Spleen (tissue), 7 donors: Measurements from ENCODE around the gene TBPL1.

ENCODE experiments used
- POLR2A ChIP-seq, 3 donors: fragments of 450-650 bp; IDR thresholded peaks; one replicate each; pipeline ENCODE4 v1.5.1; 2017; ENCODE audit warnings: antibody characterized with exemption in 3 of 3, mild to moderate bottlenecking in 1 of 3
- POLR2AphosphoS5 ChIP-seq, 3 donors: sonication (generic); formaldehyde crosslinking; IDR thresholded peaks; one replicate each; pipeline ENCODE4 v1.5.1; 2017; ENCODE audit warnings: antibody characterized with exemption in 3 of 3
- TF ChIP-seq, protein P1 (sequence below), 11 experiments: fragments of 200-600 bp in 7 of 11; fragments of 450-650 bp in 4 of 11; sonication (generic) in 4 of 11; IDR thresholded peaks in 8 of 11; conservative IDR thresholded peaks in 3 of 11; 1 replicate in 7 of 11; 2 replicates in 4 of 11; pipeline versions ENCODE4 v1.4.0 to v1.8.0; 2016 to 2021; ENCODE audit warnings: antibody characterized with exemption in 11 of 11, inconsistent platforms in 4 of 11, mild to moderate bottlenecking in 1 of 11
- donor health status: DM: no; HTN: no; CAD: no; lungs with moderate emphysema.
- donor health status: DM: no; HTN: no; CAD: no.
- donor health status: DM: no; HTN: no; CAD: no.

GRCh38 chr6:133973109-133973971 lies 20.3 kb downstream of the TBPL1 start:
- TF ChIP-seq, protein P1, sequence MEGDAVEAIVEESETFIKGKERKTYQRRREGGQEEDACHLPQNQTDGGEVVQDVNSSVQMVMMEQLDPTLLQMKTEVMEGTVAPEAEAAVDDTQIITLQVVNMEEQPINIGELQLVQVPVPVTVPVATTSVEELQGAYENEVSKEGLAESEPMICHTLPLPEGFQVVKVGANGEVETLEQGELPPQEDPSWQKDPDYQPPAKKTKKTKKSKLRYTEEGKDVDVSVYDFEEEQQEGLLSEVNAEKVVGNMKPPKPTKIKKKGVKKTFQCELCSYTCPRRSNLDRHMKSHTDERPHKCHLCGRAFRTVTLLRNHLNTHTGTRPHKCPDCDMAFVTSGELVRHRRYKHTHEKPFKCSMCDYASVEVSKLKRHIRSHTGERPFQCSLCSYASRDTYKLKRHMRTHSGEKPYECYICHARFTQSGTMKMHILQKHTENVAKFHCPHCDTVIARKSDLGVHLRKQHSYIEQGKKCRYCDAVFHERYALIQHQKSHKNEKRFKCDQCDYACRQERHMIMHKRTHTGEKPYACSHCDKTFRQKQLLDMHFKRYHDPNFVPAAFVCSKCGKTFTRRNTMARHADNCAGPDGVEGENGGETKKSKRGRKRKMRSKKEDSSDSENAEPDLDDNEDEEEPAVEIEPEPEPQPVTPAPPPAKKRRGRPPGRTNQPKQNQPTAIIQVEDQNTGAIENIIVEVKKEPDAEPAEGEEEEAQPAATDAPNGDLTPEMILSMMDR (IDR thresholded peaks at IDR 0.05 in 8 of 11, conservative IDR thresholded peaks at IDR 0.05 in 3 of 11) = peak; percentile 33 to 80 (median 74)
- TF ChIP-seq POLR2A (IDR thresholded peaks at IDR 0.05) (no peak), POLR2AphosphoS5 (IDR thresholded peaks at IDR 0.05) (no peak)
